HepG2 (cell line): ENCODE measurements around the gene AEBP1. TPM values are rescaled to one million over a fixed set of nuclear protein-coding genes. Genes with fewer than 3 reads are reported as not detected.

Source experiments
- ATF6 ChIP-seq: sonication (generic); formaldehyde crosslinking; conservative IDR thresholded peaks from 2 replicates; pipeline ENCODE4 v1.4.0; 2020; ENCODE audit warnings: missing genetic modification reagents
- CC2D1A ChIP-seq: sonication (generic); formaldehyde crosslinking; IDR thresholded peaks from 2 replicates; pipeline ENCODE4 v1.8.1; 2023; ENCODE audit warnings: mild to moderate bottlenecking, missing genetic modification reagents
- GFI1 ChIP-seq: sonication (generic); formaldehyde crosslinking; IDR thresholded peaks from 2 replicates; pipeline ENCODE4 v1.5.0; 2020; ENCODE audit warnings: missing genetic modification reagents, mild to moderate bottlenecking, borderline replicate concordance
- HNF4G ChIP-seq, 2 experiments: sonication (generic) in 1 of 2; formaldehyde crosslinking in 1 of 2; IDR thresholded peaks; 2 replicates each; pipeline versions ENCODE4 v1.4.0 to v1.6.1; 2011 to 2020; ENCODE audit warnings: borderline replicate concordance in 2 of 2, low read depth in 2 of 2, mild to moderate bottlenecking in 2 of 2, low read length in 1 of 2, missing genetic modification reagents in 1 of 2, moderate library complexity in 1 of 2
- NKX3-1 ChIP-seq: sonication (generic); formaldehyde crosslinking; IDR thresholded peaks from 2 replicates; pipeline ENCODE4 v1.5.0; 2020; ENCODE audit warnings: missing genetic modification reagents
- RNF219 ChIP-seq: sonication (generic); formaldehyde crosslinking; IDR thresholded peaks from 2 replicates; pipeline ENCODE4 v1.5.0; 2020; ENCODE audit warnings: mild to moderate bottlenecking, missing genetic modification reagents
- TAF15 ChIP-seq: fragments of 200-400 bp; formaldehyde crosslinking; IDR thresholded peaks from one replicate; pipeline ENCODE4 v1.6.1; 2018; ENCODE audit warnings: mild to moderate bottlenecking, low read depth, low read length; ENCODE audit not compliant: poor library complexity, severe bottlenecking
- ZNF264 ChIP-seq: sonication (generic); formaldehyde crosslinking; IDR thresholded peaks from 2 replicates; pipeline ENCODE4 v1.4.0; 2020; ENCODE audit warnings: missing genetic modification reagents
- ZNF674 ChIP-seq: sonication (generic); formaldehyde crosslinking; IDR thresholded peaks from 2 replicates; pipeline ENCODE4 v1.5.0; 2020; ENCODE audit warnings: low read depth, mild to moderate bottlenecking, missing genetic modification reagents
- ZNF780A ChIP-seq: sonication (generic); formaldehyde crosslinking; IDR thresholded peaks from 2 replicates; pipeline ENCODE4 v1.8.0; 2022; ENCODE audit warnings: mild to moderate bottlenecking, missing genetic modification reagents, moderate library complexity
- ZNF879 ChIP-seq: sonication (generic); formaldehyde crosslinking; IDR thresholded peaks from 2 replicates; pipeline ENCODE4 v1.8.1; 2023; ENCODE audit warnings: missing genetic modification reagents
- polyA plus RNA-seq, 8 experiments: library from polyadenylated mRNA; depleted of rRNA in 3 of 8; stranded (reverse) in 7 of 8; unstranded in 1 of 8; fragments of >200 nt; fragmentation: Illumina TruSeq in 4 of 8; extraction: Trizol in 4 of 8; gene quantifications; 2 replicates each; pipeline versions ENCODE4 v1.2.1 to v1.2.3, GENCODE V29; 2011 to 2016; ENCODE audit warnings: low read depth in 4 of 8, missing spikeins in 1 of 8, mixed read lengths in 1 of 8; ENCODE audit not compliant: insufficient read depth in 1 of 8
- total RNA-seq, 5 experiments: library from RNA; depleted of rRNA; stranded (reverse); fragments of >200 nt; fragmentation: Illumina TruSeq; extraction: Trizol; gene quantifications; 2 replicates each; pipeline ENCODE4 v1.2.3, GENCODE V29; 2016; ENCODE audit warnings: low read depth in 1 of 5
- TF ChIP-seq, protein P1 (sequence below): sonication (generic); formaldehyde crosslinking; IDR thresholded peaks from 2 replicates; pipeline ENCODE4 v1.4.0; 2020; ENCODE audit warnings: missing genetic modification reagents, borderline replicate concordance
- TF ChIP-seq, protein P2 (sequence below): sonication (generic); formaldehyde crosslinking; IDR thresholded peaks from 2 replicates; pipeline ENCODE4 v1.4.0; 2020; ENCODE audit warnings: missing genetic modification reagents, low read depth, mild to moderate bottlenecking, borderline replicate concordance
- TF ChIP-seq, protein P3 (sequence below): sonication (generic); formaldehyde crosslinking; IDR thresholded peaks from 2 replicates; pipeline ENCODE4 v1.8.0; 2022; ENCODE audit warnings: missing genetic modification reagents, mild to moderate bottlenecking, inconsistent platforms, borderline replicate concordance

Gene AEBP1
- total and polyA plus RNA-seq, 2 of the 13 experiments (the other 11 are each of a cell fraction or from before 2014, with no cell fraction given) = 0.22 to 0.55 TPM

- TF ChIP-seq, protein P1, sequence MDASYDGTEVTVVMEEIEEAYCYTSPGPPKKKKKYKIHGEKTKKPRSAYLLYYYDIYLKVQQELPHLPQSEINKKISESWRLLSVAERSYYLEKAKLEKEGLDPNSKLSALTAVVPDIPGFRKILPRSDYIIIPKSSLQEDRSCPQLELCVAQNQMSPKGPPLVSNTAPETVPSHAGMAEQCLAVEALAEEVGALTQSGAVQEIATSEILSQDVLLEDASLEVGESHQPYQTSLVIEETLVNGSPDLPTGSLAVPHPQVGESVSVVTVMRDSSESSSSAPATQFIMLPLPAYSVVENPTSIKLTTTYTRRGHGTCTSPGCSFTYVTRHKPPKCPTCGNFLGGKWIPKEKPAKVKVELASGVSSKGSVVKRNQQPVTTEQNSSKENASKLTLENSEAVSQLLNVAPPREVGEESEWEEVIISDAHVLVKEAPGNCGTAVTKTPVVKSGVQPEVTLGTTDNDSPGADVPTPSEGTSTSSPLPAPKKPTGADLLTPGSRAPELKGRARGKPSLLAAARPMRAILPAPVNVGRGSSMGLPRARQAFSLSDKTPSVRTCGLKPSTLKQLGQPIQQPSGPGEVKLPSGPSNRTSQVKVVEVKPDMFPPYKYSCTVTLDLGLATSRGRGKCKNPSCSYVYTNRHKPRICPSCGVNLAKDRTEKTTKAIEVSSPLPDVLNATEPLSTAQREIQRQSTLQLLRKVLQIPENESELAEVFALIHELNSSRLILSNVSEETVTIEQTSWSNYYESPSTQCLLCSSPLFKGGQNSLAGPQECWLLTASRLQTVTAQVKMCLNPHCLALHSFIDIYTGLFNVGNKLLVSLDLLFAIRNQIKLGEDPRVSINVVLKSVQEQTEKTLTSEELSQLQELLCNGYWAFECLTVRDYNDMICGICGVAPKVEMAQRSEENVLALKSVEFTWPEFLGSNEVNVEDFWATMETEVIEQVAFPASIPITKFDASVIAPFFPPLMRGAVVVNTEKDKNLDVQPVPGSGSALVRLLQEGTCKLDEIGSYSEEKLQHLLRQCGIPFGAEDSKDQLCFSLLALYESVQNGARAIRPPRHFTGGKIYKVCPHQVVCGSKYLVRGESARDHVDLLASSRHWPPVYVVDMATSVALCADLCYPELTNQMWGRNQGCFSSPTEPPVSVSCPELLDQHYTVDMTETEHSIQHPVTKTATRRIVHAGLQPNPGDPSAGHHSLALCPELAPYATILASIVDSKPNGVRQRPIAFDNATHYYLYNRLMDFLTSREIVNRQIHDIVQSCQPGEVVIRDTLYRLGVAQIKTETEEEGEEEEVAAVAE (CRISPR knock-in tag) = 0 out of 2 replicates have a peak, but pooled peaks have one; percentile 14
- TF ChIP-seq, protein P2, sequence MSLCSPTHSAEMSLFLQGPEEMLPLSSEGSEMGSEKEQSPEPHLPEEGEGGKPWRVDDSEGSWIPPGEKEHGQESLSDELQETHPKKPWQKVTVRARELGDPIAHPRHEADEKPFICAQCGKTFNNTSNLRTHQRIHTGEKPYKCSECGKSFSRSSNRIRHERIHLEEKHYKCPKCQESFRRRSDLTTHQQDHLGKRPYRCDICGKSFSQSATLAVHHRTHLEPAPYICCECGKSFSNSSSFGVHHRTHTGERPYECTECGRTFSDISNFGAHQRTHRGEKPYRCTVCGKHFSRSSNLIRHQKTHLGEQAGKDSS = no peak
- TF ChIP-seq GFI1 (CRISPR knock-in tag) = 0 out of 2 replicates have a peak, but pooled peaks have one; percentile 48
- TF ChIP-seq, protein P3, sequence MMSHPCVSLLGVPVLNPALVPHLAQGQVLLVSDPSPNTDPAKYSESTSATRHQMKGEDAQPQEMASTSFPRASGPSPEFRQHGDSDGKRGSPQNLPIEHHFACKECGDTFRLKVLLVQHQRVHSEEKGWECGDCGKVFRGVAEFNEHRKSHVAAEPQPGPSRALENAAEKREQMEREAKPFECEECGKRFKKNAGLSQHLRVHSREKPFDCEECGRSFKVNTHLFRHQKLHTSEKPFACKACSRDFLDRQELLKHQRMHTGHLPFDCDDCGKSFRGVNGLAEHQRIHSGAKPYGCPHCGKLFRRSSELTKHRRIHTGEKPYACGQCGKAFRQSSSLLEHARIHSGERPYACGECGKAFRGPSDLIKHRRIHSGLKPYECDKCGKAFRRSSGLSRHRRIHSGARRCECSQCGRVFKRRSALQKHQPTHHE (CRISPR knock-in tag) = no peak
- TF ChIP-seq CC2D1A (CRISPR knock-in tag) = no peak
- peak; percentile 28; the same call in 1 of the 2 replicates for TF ChIP-seq RNF219 (CRISPR knock-in tag)
- TF ChIP-seq TAF15 = no peak
- no peak for TF ChIP-seq ATF6 (CRISPR knock-in tag)
- TF ChIP-seq ZNF879 = no peak
- no peak for TF ChIP-seq ZNF264 (CRISPR knock-in tag)
- TF ChIP-seq NKX3-1 (CRISPR knock-in tag) = no peak
- TF ChIP-seq ZNF674 (CRISPR knock-in tag) = no peak
- 0 out of 2 replicates have a peak, but pooled peaks have one; percentile 65 for TF ChIP-seq HNF4G (IDR thresholded peaks at IDR 0.05; ENCODE audit: borderline replicate concordance, low read depth, low read length)
- no peak; the same call in 1 of the 2 replicates for TF ChIP-seq HNF4G (CRISPR knock-in tag; IDR thresholded peaks at IDR 0.05; ENCODE audit: borderline replicate concordance, low read depth)
- no peak for TF ChIP-seq ZNF780A (CRISPR knock-in tag)
Measured at GRCh38 chr7:44071726-44072363, 32.3 kb upstream of the AEBP1 start (continued).
